GM12874 (cell line): ENCODE measurements around the gene C20orf173.

ENCODE experiments used
- CTCF ChIP-seq: IDR thresholded peaks from 2 replicates; pipeline ENCODE4 v1.5.1; 2011; ENCODE audit warnings: low read depth, mild to moderate bottlenecking, control low read depth, low read length, moderate library complexity; ENCODE audit not compliant: insufficient read depth

C20orf173 gene

GRCh38 chr20:35559042-35559693 lies 29.7 kb upstream of the C20orf173 start:
- no peak for TF ChIP-seq CTCF

GRCh38 chr20:35558451-35558850 lies 29.0 kb upstream of the C20orf173 start:
- TF ChIP-seq CTCF = no peak

- no peak for TF ChIP-seq CTCF
Observed at GRCh38 chr20:35556871-35557270, 27.4 kb upstream of the C20orf173 start.

- TF ChIP-seq CTCF = no peak
Observed at GRCh38 chr20:35555951-35556645, 26.6 kb upstream of the C20orf173 start.

GRCh38 chr20:35552914-35553313 lies 23.5 kb upstream of the C20orf173 start:
- TF ChIP-seq CTCF = no peak

GRCh38 chr20:35551503-35551902 lies 22.1 kb upstream of the C20orf173 start:
- TF ChIP-seq CTCF = no peak

- TF ChIP-seq CTCF = no peak
Observed at GRCh38 chr20:35547329-35547728, 17.9 kb upstream of the C20orf173 start.
